Right renal pelvis (tissue), 4 donors: Measurements from ENCODE around the gene IQGAP3. TPM values are rescaled to one million over a fixed set of nuclear protein-coding genes. Genes with fewer than 3 reads are reported as not detected.

Experiments used
- DNase-seq, 4 donors: peaks; one replicate each; pipeline ENCODE4 v3.0.0-alpha.2; 2013; ENCODE audit warnings: low read depth in 4 of 4, low spot score in 3 of 4, missing footprints in 1 of 4
- polyA plus RNA-seq, 4 donors: library from polyadenylated mRNA; unstranded; fragments of 120-200 nt; gene quantifications; one replicate each; pipeline ENCODE4 v1.2.1, GENCODE V29; 2013; ENCODE audit not compliant: insufficient read length in 4 of 4

IQGAP3 gene
- polyA plus RNA-seq, 4 donors = 11.2 to 13.2 (median 12.3) TPM

- DNase-seq = no peak
Observed at GRCh38 chr1:156499842-156500542, 72.4 kb downstream of the IQGAP3 start.

GRCh38 chr1:156499194-156499841, 73.0 kb downstream of the IQGAP3 start:
- no peak for DNase-seq

GRCh38 chr1:156498432-156499193, 73.8 kb downstream of the IQGAP3 start:
- DNase-seq = no peak

- no peak for DNase-seq
Observed at GRCh38 chr1:156497743-156498431, 74.5 kb downstream of the IQGAP3 start.

- no peak for DNase-seq
Observed at GRCh38 chr1:156497078-156497742, 75.2 kb downstream of the IQGAP3 start.

GRCh38 chr1:156496211-156496761, 76.1 kb downstream of the IQGAP3 start:
- no peak for DNase-seq

GRCh38 chr1:156495401-156496140, 76.8 kb downstream of the IQGAP3 start:
- DNase-seq = no peak

GRCh38 chr1:156494309-156494895, 78.0 kb downstream of the IQGAP3 start:
- DNase-seq = no peak

- DNase-seq = no peak
Observed at GRCh38 chr1:156493742-156494141, 78.6 kb downstream of the IQGAP3 start.

- no peak for DNase-seq
Observed at GRCh38 chr1:156493154-156493631, 79.2 kb downstream of the IQGAP3 start.

GRCh38 chr1:156492591-156493080, 79.7 kb downstream of the IQGAP3 start:
- no peak for DNase-seq

GRCh38 chr1:156492013-156492590, 80.3 kb downstream of the IQGAP3 start:
- DNase-seq = no peak

- DNase-seq = no peak
Observed at GRCh38 chr1:156491151-156491949, 81.0 kb downstream of the IQGAP3 start.

GRCh38 chr1:156490401-156491032, 81.8 kb downstream of the IQGAP3 start:
- no peak for DNase-seq

GRCh38 chr1:156489935-156490293, 82.5 kb downstream of the IQGAP3 start:
- no peak for DNase-seq

- DNase-seq = no peak
Observed at GRCh38 chr1:156489166-156489934, 83.0 kb downstream of the IQGAP3 start.
